H9 (cell line): ENCODE results near the gene OSR1. TPM values are rescaled to one million over a fixed set of nuclear protein-coding genes. Genes with fewer than 3 reads are reported as not detected.

Source experiments
- DNase-seq: peaks from one replicate; pipeline ENCODE4 v3.0.0-alpha.2; 2017
- H2AFZ ChIP-seq: one replicate; pipeline ENCODE4 v1.6.1; 2013; ENCODE audit warnings: mild to moderate bottlenecking, low read length, control low read depth, moderate library complexity
- H2AK5ac ChIP-seq: 2 replicates; pipeline ENCODE4 v1.6.1; 2013; ENCODE audit warnings: low read length, control low read depth, mixed read lengths; ENCODE audit not compliant: insufficient read length
- H2BK120ac ChIP-seq: one replicate; pipeline ENCODE4 v1.6.1; 2013; ENCODE audit warnings: low read depth, mild to moderate bottlenecking, low read length, control low read depth, inconsistent platforms; ENCODE audit not compliant: poor library complexity, severe bottlenecking
- H2BK12ac ChIP-seq: 2 replicates; pipeline ENCODE4 v1.6.1; 2013; ENCODE audit warnings: low read length, control low read depth, mixed read lengths, low read depth; ENCODE audit not compliant: insufficient read length
- H2BK15ac ChIP-seq: 2 replicates; pipeline ENCODE4 v1.6.1; 2013; ENCODE audit warnings: low read depth, low read length, control low read depth
- H2BK20ac ChIP-seq: one replicate; pipeline ENCODE4 v1.6.1; 2013; ENCODE audit warnings: low read depth, mild to moderate bottlenecking, low read length, control low read depth, inconsistent platforms; ENCODE audit not compliant: poor library complexity, severe bottlenecking
- H2BK5ac ChIP-seq: 2 replicates; pipeline ENCODE4 v1.6.1; 2013; ENCODE audit warnings: low read length, control low read depth, mixed read lengths; ENCODE audit not compliant: insufficient read length
- H3K14ac ChIP-seq: 2 replicates; pipeline ENCODE4 v1.6.1; 2013; ENCODE audit warnings: low read length, control low read depth; ENCODE audit not compliant: insufficient read depth
- H3K18ac ChIP-seq: 2 replicates; pipeline ENCODE4 v1.6.1; 2013; ENCODE audit warnings: low read depth, mild to moderate bottlenecking, mixed read lengths, low read length, control low read depth; ENCODE audit not compliant: insufficient read length
- H3K23ac ChIP-seq: 2 replicates; pipeline ENCODE4 v1.6.1; 2013; ENCODE audit warnings: low read length, control low read depth, mixed read lengths, low read depth; ENCODE audit not compliant: insufficient read length
- H3K23me2 ChIP-seq: 2 replicates; pipeline ENCODE4 v1.6.1; 2013; ENCODE audit warnings: low read depth, mild to moderate bottlenecking, mixed read lengths, low read length, control low read depth; ENCODE audit not compliant: insufficient read length, poor library complexity, severe bottlenecking
- H3K27ac ChIP-seq: 2 replicates; pipeline ENCODE4 v1.5.1; 2013; ENCODE audit warnings: low read length, control low read depth, mixed read lengths, low read depth; ENCODE audit not compliant: insufficient read length
- H3K27me3 ChIP-seq: 2 replicates; pipeline ENCODE4 v1.6.1; 2013; ENCODE audit warnings: low read length, control low read depth, inconsistent platforms; ENCODE audit not compliant: insufficient read depth
- H3K4ac ChIP-seq: 2 replicates; pipeline ENCODE4 v1.6.1; 2013; ENCODE audit warnings: low read depth, mild to moderate bottlenecking, control low read depth, inconsistent platforms, low read length, moderate library complexity
- H3K4me1 ChIP-seq: 2 replicates; pipeline ENCODE4 v1.6.1; 2013; ENCODE audit warnings: low read length, control low read depth, inconsistent platforms; ENCODE audit not compliant: insufficient read depth
- H3K4me2 ChIP-seq: 2 replicates; pipeline ENCODE4 v1.6.1; 2013; ENCODE audit warnings: low read length, control low read depth, mixed read lengths; ENCODE audit not compliant: insufficient read length, insufficient read depth
- H3K56ac ChIP-seq: 2 replicates; pipeline ENCODE4 v1.6.1; 2013; ENCODE audit warnings: low read depth, mild to moderate bottlenecking, mixed read lengths, low read length, control low read depth; ENCODE audit not compliant: insufficient read length
- H3K79me1 ChIP-seq: 2 replicates; pipeline ENCODE4 v1.6.1; 2013; ENCODE audit warnings: low read depth, mild to moderate bottlenecking, moderate library complexity, low read length, control low read depth, inconsistent platforms; ENCODE audit not compliant: insufficient read depth, poor library complexity, severe bottlenecking
- H3K79me2 ChIP-seq: 2 replicates; pipeline ENCODE4 v1.6.1; 2013; ENCODE audit warnings: low read length, control low read depth, inconsistent platforms; ENCODE audit not compliant: insufficient read depth
- H3K9ac ChIP-seq: 2 replicates; pipeline ENCODE4 v1.6.1; 2013; ENCODE audit warnings: low read length, control low read depth, mixed read lengths; ENCODE audit not compliant: insufficient read length; ENCODE audit errors: extremely low read depth
- H3K9me3 ChIP-seq: one replicate; pipeline ENCODE4 v1.6.1; 2013; ENCODE audit warnings: low read depth, low read length, inconsistent platforms; ENCODE audit not compliant: control insufficient read depth
- H3T11ph ChIP-seq: one replicate; pipeline ENCODE4 v1.6.1; 2013; ENCODE audit warnings: mild to moderate bottlenecking, low read length, control low read depth, inconsistent platforms
- H4K20me1 ChIP-seq: one replicate; pipeline ENCODE4 v1.6.1; 2013; ENCODE audit not compliant: control insufficient read depth, insufficient read length, insufficient read depth
- H4K5ac ChIP-seq: 2 replicates; pipeline ENCODE4 v1.6.1; 2013; ENCODE audit warnings: low read depth, mild to moderate bottlenecking, mixed read lengths, low read length, control low read depth; ENCODE audit not compliant: insufficient read length
- H4K8ac ChIP-seq: replicated peaks from 2 replicates; pipeline ENCODE4 v1.6.1; 2013; ENCODE audit warnings: low read length, control low read depth, mixed read lengths, low read depth; ENCODE audit not compliant: insufficient read length
- H4K91ac ChIP-seq: 2 replicates; pipeline ENCODE4 v1.6.1; 2013; ENCODE audit warnings: low read depth, mild to moderate bottlenecking, moderate library complexity, mixed read lengths, low read length, control low read depth; ENCODE audit not compliant: insufficient read length
- H3K27ac Mint-ChIP-seq, 3 experiments: 2 replicates in 2 of 3; 3 replicates in 1 of 3; pipeline ENCODE4 v1.8.0; 2020 to 2021; ENCODE audit warnings: mixed read lengths in 3 of 3, mild to moderate bottlenecking in 1 of 3, moderate library complexity in 1 of 3
- H3K27me3 Mint-ChIP-seq: 2 replicates; pipeline ENCODE4 v1.8.0; 2021; ENCODE audit warnings: low read depth, mild to moderate bottlenecking, moderate library complexity, mixed read lengths
- H3K36me3 Mint-ChIP-seq, 3 experiments: 2 replicates in 2 of 3; 3 replicates in 1 of 3; pipeline ENCODE4 v1.8.0; 2020 to 2021; ENCODE audit warnings: low read depth in 3 of 3, mixed read lengths in 3 of 3; ENCODE audit not compliant: insufficient read depth in 1 of 3
- H3K4me1 Mint-ChIP-seq, 2 experiments: 2 replicates each; pipeline ENCODE4 v1.8.0; 2020; ENCODE audit warnings: mixed read lengths in 2 of 2
- H3K4me3 Mint-ChIP-seq, 2 experiments: 2 replicates in 1 of 2; 3 replicates in 1 of 2; pipeline ENCODE4 v1.8.0; 2020 to 2021; ENCODE audit warnings: mild to moderate bottlenecking in 2 of 2, mixed read lengths in 2 of 2, moderate library complexity in 1 of 2
- H3K9me3 Mint-ChIP-seq, 2 experiments: 2 replicates in 1 of 2; 3 replicates in 1 of 2; pipeline ENCODE4 v1.8.0; 2020; ENCODE audit warnings: mild to moderate bottlenecking in 2 of 2, mixed read lengths in 2 of 2, moderate library complexity in 1 of 2
- CTCF ChIP-seq: fragments of 200-600 bp; sonication (generic); conservative IDR thresholded peaks from 3 replicates; pipeline ENCODE4 v1.8.0; 2021; ENCODE audit warnings: antibody characterized with exemption, mild to moderate bottlenecking
- WGBS: extraction: QIAGEN DNeasy Blood & Tissue Kit; methylation state at CpG from one replicate; pipeline ENCODE4 v1.1.7; 2013; ENCODE audit warnings: missing lambda C conversion rate, low lambda C conversion rate, mixed read lengths; ENCODE audit not compliant: insufficient read length; ENCODE audit errors: extremely low coverage; 5-methylcytosine and 5-hydroxymethylcytosine counted together
- total RNA-seq: library from RNA; stranded (reverse); gene quantifications from 2 replicates; pipeline ENCODE4 v1.2.1, GENCODE V29; 2021

OSR1 gene
- total RNA-seq, 1 experiment from 2014 or later: 0.35 TPM

GRCh38 chr2:19350678-19351401 is 7.6 kb downstream of the OSR1 start:
- peaks cover 77% of the 10 kb centered on the region for H3K27me3 Mint-ChIP-seq
- H3K4me1 Mint-ChIP-seq: peaks cover 18 to 29% of the 10 kb centered on the region in 2 experiments
- Histone ChIP-seq H3K14ac (no peak overlapping the region), H2BK15ac (no peak overlapping the region), H4K20me1 (no peaks in the 10 kb centered on the region), H3K9me3 (no peaks in the 10 kb centered on the region), H3K9ac (no peak overlapping the region), H4K8ac (no peak overlapping the region), H3K23me2 (peaks cover 8% of the 10 kb centered on the region), H3K4me1 (no peaks in the 10 kb centered on the region), H3K27ac (no peak overlapping the region), H3K23ac (no peak overlapping the region), H2BK12ac (no peak overlapping the region), H3K4me2 (peak overlapping the region; percentile 38), H2AK5ac (no peak overlapping the region), H3K18ac (no peak overlapping the region), H2BK20ac (no peak overlapping the region), H3K79me2 (no peaks in the 10 kb centered on the region), H3K79me1 (no peaks in the 10 kb centered on the region), H2BK5ac (no peak overlapping the region), H3K27me3 (peaks cover 65% of the 10 kb centered on the region), H4K91ac (no peak overlapping the region), H3T11ph (no peak overlapping the region), H3K4ac (no peak overlapping the region), H2BK120ac (no peak overlapping the region), H3K56ac (no peak overlapping the region), H4K5ac (no peak overlapping the region), H2AFZ (no peak overlapping the region)
- H3K9me3 Mint-ChIP-seq: no peaks in the 10 kb centered on the region; a peak in 3 of 5 replicates
- H3K36me3 Mint-ChIP-seq: peaks cover 0 to 4% (median 0%) of the 10 kb centered on the region in 3 experiments; a peak in 1 of 7 replicates
- WGBS: no CpG with 5 or more reads among the region's 30 CpGs
- no peak for TF ChIP-seq CTCF
- no peak for DNase-seq
- H3K27ac Mint-ChIP-seq: no peak overlapping the region
- peak overlapping the region; percentile 51 to 73 for H3K4me3 Mint-ChIP-seq
